Stimulated activated naive CD8-positive, alpha-beta T cell treated with anti-CD3 and anti-CD28 coated beads, Interleukin-15, amount 100 ng/mL, for 72 hours (primary cell): ENCODE measurements around the gene CSF2.

Experiments used
- ATAC-seq: fragments of 150-1000 bp; cut with Tn5 transposase; 2 replicates; pipeline ENCODE4 v1.10.0; 2021; ENCODE audit warnings: mild to moderate bottlenecking, moderate library complexity
- DNase-seq, 2 donors: peaks; one replicate each; pipeline ENCODE4 v3.0.0; 2021 to 2022
- H3K27ac Mint-ChIP-seq, 2 donors: one replicate each; pipeline ENCODE4 v1.8.0; 2022; ENCODE audit warnings: mild to moderate bottlenecking in 2 of 2, mixed read lengths in 2 of 2, moderate library complexity in 2 of 2
- H3K27me3 Mint-ChIP-seq: one replicate; pipeline ENCODE4 v1.8.0; 2022; ENCODE audit warnings: mixed read lengths
- H3K4me1 Mint-ChIP-seq: one replicate; pipeline ENCODE4 v1.8.0; 2022; ENCODE audit warnings: mild to moderate bottlenecking, mixed read lengths
- H3K4me3 Mint-ChIP-seq, 2 donors: one replicate each; pipeline ENCODE4 v1.8.0; 2022; ENCODE audit warnings: mild to moderate bottlenecking in 2 of 2, mixed read lengths in 2 of 2, moderate library complexity in 1 of 2
- H3K9me3 Mint-ChIP-seq, 2 donors: one replicate each; pipeline ENCODE4 v1.8.0; 2022; ENCODE audit warnings: mixed read lengths in 2 of 2

The CSF2 gene

DNA sequence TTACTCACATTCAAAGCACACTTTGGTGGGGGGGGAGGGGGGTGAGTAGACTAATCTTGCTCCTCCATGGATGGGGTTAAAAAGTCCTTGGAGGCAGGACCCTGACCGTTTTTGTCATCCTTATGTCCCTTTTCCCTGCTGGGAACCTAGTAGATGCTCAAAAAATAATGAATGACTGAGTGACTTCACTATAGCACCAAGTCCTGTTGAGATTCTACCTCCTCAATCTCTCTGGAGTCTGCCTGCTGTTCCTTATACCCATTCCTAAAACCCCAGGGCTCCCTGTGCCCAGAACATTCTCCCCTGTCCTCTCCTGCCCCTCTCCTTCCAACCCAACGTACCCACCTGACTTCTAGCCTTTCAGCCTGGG lies 2.3 kb upstream of the CSF2 start:
- ATAC-seq (no peak), DNase-seq (no peak)
- Mint-ChIP-seq H3K9me3 (no peaks in the 10 kb centered on the region), H3K27ac (peak overlapping the region in 1 of 2 donors; percentile 47), H3K27me3 (no peaks in the 10 kb centered on the region), H3K4me3 (no peak overlapping the region), H3K4me1 (peaks cover 96% of the 10 kb centered on the region)

DNA sequence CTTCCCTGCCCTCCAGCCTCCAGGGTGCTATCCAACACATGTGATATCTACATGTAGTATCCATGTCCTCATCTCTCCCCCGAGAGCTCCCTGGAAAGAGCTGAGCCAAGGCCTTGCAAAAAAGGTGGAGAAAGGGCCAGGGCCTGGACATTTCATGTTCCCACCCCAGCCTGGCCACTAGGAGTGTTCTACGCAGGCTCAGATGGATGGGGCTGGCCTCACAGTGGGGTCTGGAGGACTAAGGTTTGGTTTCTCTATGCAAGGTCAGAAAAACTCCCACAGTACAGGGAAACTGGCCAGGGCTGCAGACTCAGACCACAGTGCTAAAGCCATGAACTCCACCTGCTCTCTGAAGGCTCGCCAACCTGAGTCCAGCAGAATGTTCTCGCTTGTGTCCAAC lies 1.5 kb upstream of the CSF2 start:
- Mint-ChIP-seq H3K27me3 (no peaks in the 10 kb centered on the region), H3K9me3 (no peaks in the 10 kb centered on the region), H3K4me1 (peaks cover 97% of the 10 kb centered on the region), H3K27ac (peak overlapping the region in 1 of 2 donors; percentile 16), H3K4me3 (no peak overlapping the region)
- no peak for ATAC-seq
- DNase-seq, result no peak

GRCh38 chr5:132072528-132072927 lies 1.1 kb upstream of the CSF2 start:
- DNase-seq, result no peak
- peak overlapping the region in 1 of 2 donors; percentile 56 for H3K27ac Mint-ChIP-seq
- peaks cover 97% of the 10 kb centered on the region for H3K4me1 Mint-ChIP-seq
- H3K27me3 Mint-ChIP-seq, result no peaks in the 10 kb centered on the region
- no peak for ATAC-seq
- H3K9me3 Mint-ChIP-seq, result no peaks in the 10 kb centered on the region
- no peak overlapping the region for H3K4me3 Mint-ChIP-seq

DNA sequence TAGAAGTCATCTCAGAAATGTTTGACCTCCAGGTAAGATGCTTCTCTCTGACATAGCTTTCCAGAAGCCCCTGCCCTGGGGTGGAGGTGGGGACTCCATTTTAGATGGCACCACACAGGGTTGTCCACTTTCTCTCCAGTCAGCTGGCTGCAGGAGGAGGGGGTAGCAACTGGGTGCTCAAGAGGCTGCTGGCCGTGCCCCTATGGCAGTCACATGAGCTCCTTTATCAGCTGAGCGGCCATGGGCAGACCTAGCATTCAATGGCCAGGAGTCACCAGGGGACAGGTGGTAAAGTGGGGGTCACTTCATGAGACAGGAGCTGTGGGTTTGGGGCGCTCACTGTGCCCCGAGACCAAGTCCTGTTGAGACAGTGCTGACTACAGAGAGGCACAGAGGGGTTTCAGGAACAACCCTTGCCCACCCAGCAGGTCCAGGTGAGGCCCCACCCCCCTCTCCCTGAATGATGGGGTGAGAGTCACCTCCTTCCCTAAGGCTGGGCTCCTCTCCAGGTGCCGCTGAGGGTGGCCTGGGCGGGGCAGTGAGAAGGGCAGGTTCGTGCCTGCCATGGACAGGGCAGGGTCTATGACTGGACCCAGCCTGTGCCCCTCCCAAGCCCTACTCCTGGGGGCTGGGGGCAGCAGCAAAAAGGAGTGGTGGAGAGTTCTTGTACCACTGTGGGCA lies 642 bp downstream of the CSF2 start:
- ATAC-seq (no peak), DNase-seq (no peak)
- H3K27ac Mint-ChIP-seq, result peak overlapping the region; percentile 42 to 78
- H3K4me1 Mint-ChIP-seq, result peaks cover 99% of the 10 kb centered on the region
- no peaks in the 10 kb centered on the region for H3K9me3 Mint-ChIP-seq
- no peaks in the 10 kb centered on the region for H3K27me3 Mint-ChIP-seq
- peak overlapping the region; percentile 72 to 74 for H3K4me3 Mint-ChIP-seq

- Mint-ChIP-seq H3K9me3 (no peaks in the 10 kb centered on the region), H3K4me1 (peaks cover 99% of the 10 kb centered on the region), H3K27me3 (no peaks in the 10 kb centered on the region), H3K27ac (peak overlapping the region; percentile 47 to 66), H3K4me3 (peak overlapping the region; percentile 72 to 74)
- DNase-seq, result peak in 1 of 2 donors; percentile 45
- peak; percentile 58 for ATAC-seq
Observed at GRCh38 chr5:132074772-132075718, 1.5 kb downstream of the CSF2 start.

DNA sequence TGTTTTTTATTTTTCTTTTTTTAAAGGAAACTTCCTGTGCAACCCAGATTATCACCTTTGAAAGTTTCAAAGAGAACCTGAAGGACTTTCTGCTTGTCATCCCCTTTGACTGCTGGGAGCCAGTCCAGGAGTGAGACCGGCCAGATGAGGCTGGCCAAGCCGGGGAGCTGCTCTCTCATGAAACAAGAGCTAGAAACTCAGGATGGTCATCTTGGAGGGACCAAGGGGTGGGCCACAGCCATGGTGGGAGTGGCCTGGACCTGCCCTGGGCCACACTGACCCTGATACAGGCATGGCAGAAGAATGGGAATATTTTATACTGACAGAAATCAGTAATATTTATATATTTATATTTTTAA lies 2.1 kb downstream of the CSF2 start:
- Mint-ChIP-seq H3K27me3 (no peaks in the 10 kb centered on the region), H3K4me3 (peak overlapping the region; percentile 72 to 74), H3K27ac (peak overlapping the region; percentile 27 to 47), H3K9me3 (no peaks in the 10 kb centered on the region), H3K4me1 (peaks cover 97% of the 10 kb centered on the region)
- ATAC-seq (no peak), DNase-seq (no peak)

DNA sequence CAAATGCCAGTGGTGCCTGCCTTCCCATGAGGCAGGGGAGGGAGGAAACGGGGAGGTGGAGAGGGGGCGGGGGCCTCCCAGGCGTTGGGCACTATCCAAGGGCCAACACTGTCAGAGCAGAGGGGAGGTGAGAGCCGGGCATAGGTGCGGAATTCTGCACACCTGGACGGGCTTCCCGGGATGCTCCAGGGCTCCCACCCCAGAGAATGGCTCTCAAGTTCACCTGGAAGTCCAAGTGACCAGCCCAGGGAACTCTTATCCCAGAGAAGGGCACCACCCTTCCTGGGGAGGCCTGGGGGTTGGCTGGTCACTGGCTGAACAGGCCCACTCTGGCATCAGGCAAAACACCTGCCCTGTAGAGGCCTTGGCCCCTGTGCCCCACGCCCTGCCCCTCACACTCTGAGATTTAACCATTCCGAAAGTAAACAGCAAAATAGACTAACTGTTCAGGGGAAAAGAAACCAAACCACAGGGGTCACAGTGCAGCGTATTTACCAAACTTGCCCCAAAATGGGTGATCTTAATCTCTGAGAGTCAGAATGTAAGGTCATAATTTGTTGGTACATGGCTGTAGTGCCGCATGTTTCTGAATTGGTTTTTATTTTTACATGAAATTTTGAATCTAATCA lies 2.7 kb downstream of the CSF2 start:
- DNase-seq (no peak), ATAC-seq (no peak)
- no peaks in the 10 kb centered on the region for H3K27me3 Mint-ChIP-seq
- H3K4me1 Mint-ChIP-seq, result peaks cover 96% of the 10 kb centered on the region
- H3K4me3 Mint-ChIP-seq, result peak overlapping the region in 1 of 2 donors; percentile 35
- H3K9me3 Mint-ChIP-seq, result no peaks in the 10 kb centered on the region
- no peak overlapping the region for H3K27ac Mint-ChIP-seq

DNA sequence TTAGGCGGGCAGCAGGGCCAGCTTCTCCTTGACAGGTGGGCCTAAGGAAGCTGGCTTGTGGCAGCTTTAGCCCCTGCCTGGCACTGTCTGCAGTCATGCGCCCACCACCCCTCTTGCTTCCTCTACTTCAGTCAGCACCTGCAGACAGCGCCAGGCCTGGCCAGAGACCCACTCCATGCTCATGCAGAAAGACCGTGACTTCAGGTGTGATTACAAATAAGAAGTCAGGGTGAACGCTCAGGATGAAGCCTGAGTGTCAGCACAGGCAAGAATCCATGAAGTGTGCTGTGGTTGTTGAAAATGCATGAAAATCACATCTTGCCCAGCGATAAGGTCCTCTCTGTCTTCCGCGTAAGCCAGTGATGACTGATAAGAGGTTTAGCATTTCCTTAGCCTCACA lies 3.4 kb downstream of the CSF2 start:
- Mint-ChIP-seq H3K4me1 (peaks cover 96% of the 10 kb centered on the region), H3K9me3 (no peaks in the 10 kb centered on the region), H3K27ac (peak overlapping the region in 1 of 2 donors; percentile 4), H3K27me3 (no peaks in the 10 kb centered on the region), H3K4me3 (peak overlapping the region; percentile 35 to 40)
- DNase-seq (no peak), ATAC-seq (no peak)

DNA sequence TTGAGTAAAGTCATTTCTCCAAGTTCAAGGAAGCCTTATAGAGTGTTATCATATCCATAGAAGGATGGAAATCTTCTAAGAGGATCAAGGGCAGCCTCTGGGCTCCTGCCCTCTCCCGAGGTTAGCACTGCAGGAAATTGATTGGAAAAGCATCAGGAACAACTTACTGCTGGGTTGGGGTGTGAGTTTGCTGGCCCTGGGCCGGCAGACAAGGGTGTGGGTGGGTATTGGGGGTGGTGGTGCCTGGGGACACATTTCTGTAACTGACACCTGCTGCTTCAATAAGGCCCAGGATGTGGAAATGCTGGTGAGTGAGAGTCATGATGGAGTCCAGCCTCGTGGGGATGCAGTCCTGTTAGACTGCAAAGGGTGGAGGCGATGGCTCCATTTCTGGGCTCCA lies 5.5 kb downstream of the CSF2 start:
- Mint-ChIP-seq H3K4me3 (no peak overlapping the region), H3K27ac (no peak overlapping the region), H3K4me1 (peaks cover 94% of the 10 kb centered on the region), H3K27me3 (no peaks in the 10 kb centered on the region), H3K9me3 (no peaks in the 10 kb centered on the region)
- ATAC-seq (no peak), DNase-seq (no peak)

DNA sequence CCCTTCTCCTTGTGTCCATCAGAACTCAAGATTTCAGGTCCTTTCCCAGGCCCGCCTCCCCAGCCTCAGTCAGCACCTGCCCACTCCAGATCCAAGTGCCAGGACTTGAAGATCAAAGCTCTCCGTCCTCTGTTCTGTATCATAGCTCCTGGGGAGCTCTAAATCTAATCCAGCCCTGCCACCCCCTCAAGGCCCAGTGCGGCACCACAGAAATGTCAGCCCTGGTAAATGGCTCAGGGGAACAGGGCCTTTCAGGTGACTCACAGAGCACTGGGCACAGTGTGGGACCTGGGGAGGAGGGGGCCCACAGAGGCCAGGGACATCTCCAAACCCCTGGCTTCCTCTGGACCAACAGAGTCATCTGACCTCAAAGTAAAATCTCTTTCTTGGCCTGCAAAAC lies 6.0 kb downstream of the CSF2 start:
- Mint-ChIP-seq H3K27ac (no peak overlapping the region), H3K27me3 (no peaks in the 10 kb centered on the region), H3K4me1 (peaks cover 89% of the 10 kb centered on the region), H3K9me3 (no peaks in the 10 kb centered on the region), H3K4me3 (no peak overlapping the region)
- ATAC-seq (no peak), DNase-seq (no peak)

DNA sequence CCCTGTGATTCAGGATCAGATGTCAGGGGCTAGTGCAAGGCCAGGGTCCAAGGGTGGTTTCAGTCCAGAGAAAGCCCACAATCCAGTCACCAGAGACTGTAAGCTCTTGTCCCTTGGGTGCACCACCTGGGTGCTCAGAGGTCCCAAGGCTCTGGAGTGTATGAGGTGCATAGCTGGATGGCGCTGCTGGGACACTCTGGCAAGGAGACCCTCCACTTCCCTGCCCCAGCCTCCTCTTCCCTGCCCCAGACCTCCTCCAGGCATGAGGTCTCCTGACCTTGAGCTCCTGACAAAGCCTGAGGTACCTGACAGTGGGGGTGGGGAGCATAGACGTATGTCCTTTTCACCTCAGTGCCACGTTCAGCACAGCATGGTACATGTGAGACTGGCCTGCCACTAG lies 7.0 kb downstream of the CSF2 start:
- no peaks in the 10 kb centered on the region for H3K27me3 Mint-ChIP-seq
- H3K9me3 Mint-ChIP-seq, result no peaks in the 10 kb centered on the region
- no peak overlapping the region for H3K4me3 Mint-ChIP-seq
- ATAC-seq (no peak), DNase-seq (no peak)
- peaks cover 88% of the 10 kb centered on the region for H3K4me1 Mint-ChIP-seq
- H3K27ac Mint-ChIP-seq, result no peak overlapping the region

DNA sequence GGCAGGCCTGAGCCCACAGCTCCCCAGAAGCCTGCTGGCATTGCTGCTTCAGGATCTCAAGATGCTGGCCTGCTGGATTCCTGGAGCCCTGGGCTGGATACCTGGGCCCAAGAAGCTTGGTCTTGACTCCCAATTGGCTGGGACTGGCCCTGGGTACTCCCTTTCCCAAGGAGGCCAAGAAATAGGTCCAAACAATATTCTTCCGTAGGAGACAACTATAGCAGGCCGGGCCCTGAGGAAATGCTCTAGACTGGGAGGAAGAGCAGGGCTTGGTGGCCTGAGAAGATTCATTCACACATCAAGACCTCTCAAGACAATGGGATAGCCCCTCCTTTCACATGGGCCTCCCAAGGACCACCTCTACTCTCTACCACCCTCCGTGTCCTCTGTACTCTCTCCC lies 7.9 kb downstream of the CSF2 start:
- no peak overlapping the region for H3K4me3 Mint-ChIP-seq
- ATAC-seq (no peak), DNase-seq (no peak)
- peaks cover 88% of the 10 kb centered on the region for H3K4me1 Mint-ChIP-seq
- no peaks in the 10 kb centered on the region for H3K27me3 Mint-ChIP-seq
- no peaks in the 10 kb centered on the region for H3K9me3 Mint-ChIP-seq
- no peak overlapping the region for H3K27ac Mint-ChIP-seq

GRCh38 chr5:132082329-132083023 lies 8.9 kb downstream of the CSF2 start:
- H3K9me3 Mint-ChIP-seq, result no peaks in the 10 kb centered on the region
- peaks cover 86% of the 10 kb centered on the region for H3K4me1 Mint-ChIP-seq
- H3K27ac Mint-ChIP-seq, result peak overlapping the region; percentile 16 to 86
- ATAC-seq (peak; percentile 17), DNase-seq (no peak)
- no peaks in the 10 kb centered on the region for H3K27me3 Mint-ChIP-seq
- H3K4me3 Mint-ChIP-seq, result peak overlapping the region; percentile 42 to 44

GRCh38 chr5:132083071-132083678 lies 9.6 kb downstream of the CSF2 start:
- DNase-seq (peak in 1 of 2 donors; percentile 78), ATAC-seq (peak; percentile 95)
- Mint-ChIP-seq H3K4me1 (peaks cover 84% of the 10 kb centered on the region), H3K4me3 (peak overlapping the region; percentile 42 to 44), H3K9me3 (no peaks in the 10 kb centered on the region), H3K27me3 (no peaks in the 10 kb centered on the region), H3K27ac (peak overlapping the region; percentile 8 to 86)

GRCh38 chr5:132085686-132086085 lies 12.1 kb downstream of the CSF2 start:
- H3K4me1 Mint-ChIP-seq, result peaks cover 82% of the 10 kb centered on the region
- H3K4me3 Mint-ChIP-seq, result no peak overlapping the region
- DNase-seq, result no peak
- H3K9me3 Mint-ChIP-seq, result peaks cover 0 to 5% of the 10 kb centered on the region in 2 donors
- H3K27me3 Mint-ChIP-seq, result no peaks in the 10 kb centered on the region
- ATAC-seq, result no peak
- H3K27ac Mint-ChIP-seq, result peak overlapping the region in 1 of 2 donors; percentile 72
